OCI-LY1 (cell line): Measurements from ENCODE around the gene BMPR1B.

Source experiments
- H2AFZ ChIP-seq: fragments of 200-600 bp; sonication (generic), shearing (Covaris generic); 2 replicates; pipeline ENCODE4 v1.6.0; 2014; ENCODE audit warnings: antibody characterized with exemption, mild to moderate bottlenecking, low read length
- H3F3A ChIP-seq: fragments of 200-600 bp; sonication (generic), shearing (Covaris generic); 2 replicates; pipeline ENCODE4 v1.6.0; 2014; ENCODE audit warnings: mild to moderate bottlenecking, antibody characterized with exemption, low read length, moderate library complexity; ENCODE audit not compliant: insufficient read depth
- H3K27ac ChIP-seq: fragments of 200-600 bp; sonication (generic); 2 replicates; pipeline ENCODE4 v1.5.1; 2014; ENCODE audit warnings: low read length, mixed run types, mild to moderate bottlenecking, low read depth; ENCODE audit not compliant: poor library complexity, severe bottlenecking
- H3K27me3 ChIP-seq: fragments of 200-600 bp; sonication (generic); 2 replicates; pipeline ENCODE4 v1.6.0; 2014; ENCODE audit warnings: antibody characterized with exemption, mild to moderate bottlenecking, low read length, moderate library complexity; ENCODE audit not compliant: insufficient read depth
- H3K36me3 ChIP-seq: fragments of 200-600 bp; sonication (generic); 2 replicates; pipeline ENCODE4 v1.6.1; 2014; ENCODE audit warnings: mild to moderate bottlenecking, antibody characterized with exemption, low read length, moderate library complexity, mixed read lengths; ENCODE audit not compliant: insufficient read depth
- H3K4me1 ChIP-seq: fragments of 200-600 bp; sonication (generic); 2 replicates; pipeline ENCODE4 v1.5.1; 2014; ENCODE audit warnings: mild to moderate bottlenecking, low read length, moderate library complexity; ENCODE audit not compliant: insufficient read depth, severe bottlenecking
- H3K4me2 ChIP-seq: fragments of 200-600 bp; sonication (generic), shearing (Covaris generic); 2 replicates; pipeline ENCODE4 v1.6.1; 2014; ENCODE audit warnings: low read length
- H3K4me3 ChIP-seq: fragments of 200-600 bp; sonication (generic); 2 replicates; pipeline ENCODE4 v1.5.1; 2014; ENCODE audit warnings: low read length, low read depth, mild to moderate bottlenecking, mixed read lengths; ENCODE audit not compliant: poor library complexity, severe bottlenecking
- H3K79me2 ChIP-seq: fragments of 200-600 bp; shearing (Covaris generic); 2 replicates; pipeline ENCODE4 v1.6.1; 2016; ENCODE audit warnings: mixed run types, low read length, mixed read lengths; ENCODE audit not compliant: insufficient read depth
- H3K9ac ChIP-seq: fragments of 200-600 bp; sonication (generic), shearing (Covaris generic); 2 replicates; pipeline ENCODE4 v1.6.1; 2014; ENCODE audit warnings: mild to moderate bottlenecking, low read length, mixed read lengths
- H3K9me2 ChIP-seq: fragments of 200-600 bp; sonication (generic), shearing (Covaris generic); 2 replicates; pipeline ENCODE4 v1.6.1; 2014; ENCODE audit warnings: low read depth, mild to moderate bottlenecking, low read length, mixed read lengths
- H3K9me3 ChIP-seq: fragments of 200-600 bp; shearing (Covaris generic); 2 replicates; pipeline ENCODE4 v1.6.1; 2014; ENCODE audit warnings: low read length, mixed read lengths
- H4K20me1 ChIP-seq: fragments of 200-600 bp; sonication (generic), shearing (Covaris generic); 2 replicates; pipeline ENCODE4 v1.6.0; 2016; ENCODE audit warnings: mild to moderate bottlenecking, low read length; ENCODE audit not compliant: insufficient read depth
- CTCF ChIP-seq: fragments of 200-600 bp; sonication (generic), shearing (Covaris generic); IDR thresholded peaks from 2 replicates; pipeline ENCODE4 v1.5.1; 2017; ENCODE audit warnings: mild to moderate bottlenecking, antibody characterized with exemption, low read length, moderate library complexity, mixed read lengths
- EZH2 ChIP-seq: fragments of 200-600 bp; sonication (generic), shearing (Covaris generic); IDR thresholded peaks from 2 replicates; pipeline ENCODE4 v1.8.0; 2017; ENCODE audit warnings: borderline replicate concordance, mixed run types, mild to moderate bottlenecking, antibody characterized with exemption, low read length, moderate library complexity, mixed read lengths

The BMPR1B gene

GRCh38 chr4:95080969-95081368, 323.2 kb downstream of the BMPR1B start:
- Histone ChIP-seq H3K4me2 (no peak overlapping the region), H3K27me3 (no peaks in the 10 kb centered on the region), H3F3A (no peaks in the 10 kb centered on the region), H3K27ac (no peak overlapping the region), H3K79me2 (no peaks in the 10 kb centered on the region), H4K20me1 (no peaks in the 10 kb centered on the region), H3K36me3 (no peaks in the 10 kb centered on the region), H3K9me2 (no peaks in the 10 kb centered on the region), H3K9ac (no peak overlapping the region), H3K9me3 (no peaks in the 10 kb centered on the region), H2AFZ (no peak overlapping the region), H3K4me3 (no peak overlapping the region), H3K4me1 (no peaks in the 10 kb centered on the region)
- TF ChIP-seq CTCF (no peak), EZH2 (no peak)

DNA sequence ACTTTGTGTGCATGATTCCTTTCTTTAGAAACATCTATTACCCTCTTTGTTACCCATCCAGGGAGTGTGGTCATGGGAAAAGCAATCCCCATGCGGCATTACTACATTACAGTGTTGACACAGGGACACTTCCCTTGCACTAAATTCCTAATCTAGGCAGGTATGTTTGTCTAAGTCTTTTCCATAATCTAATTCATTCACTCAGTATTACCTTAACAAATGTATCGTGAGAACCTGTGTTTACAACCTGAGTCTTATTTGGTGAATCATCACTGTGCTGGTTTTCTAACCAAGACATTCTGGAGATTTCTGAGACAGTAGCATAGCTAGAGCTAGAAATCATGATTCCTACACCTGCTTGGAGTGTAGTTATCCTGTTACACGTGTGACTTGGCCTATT, 326.8 kb downstream of the BMPR1B start:
- Histone ChIP-seq H2AFZ (no peak overlapping the region), H3K36me3 (no peaks in the 10 kb centered on the region)

GRCh38 chr4:95085124-95085833, 327.5 kb downstream of the BMPR1B start:
- Histone ChIP-seq H2AFZ (no peak overlapping the region), H4K20me1 (no peaks in the 10 kb centered on the region), H3K9me2 (no peaks in the 10 kb centered on the region), H3K79me2 (no peaks in the 10 kb centered on the region), H3K27ac (no peak overlapping the region), H3K9ac (no peak overlapping the region), H3K4me2 (no peak overlapping the region), H3K4me1 (no peaks in the 10 kb centered on the region), H3F3A (no peaks in the 10 kb centered on the region), H3K27me3 (no peaks in the 10 kb centered on the region), H3K4me3 (no peak overlapping the region), H3K9me3 (no peaks in the 10 kb centered on the region), H3K36me3 (no peaks in the 10 kb centered on the region)
- TF ChIP-seq EZH2 (no peak), CTCF (no peak)

More for the DNA sequence above, 326.8 kb downstream of the BMPR1B start:
- no peak overlapping the region for H3K4me3 ChIP-seq
- no peak overlapping the region for H3K27ac ChIP-seq
- H4K20me1 ChIP-seq: no peaks in the 10 kb centered on the region
- no peak overlapping the region for H3K9ac ChIP-seq
- TF ChIP-seq EZH2 (no peak), CTCF (no peak)
- H3K9me2 ChIP-seq: no peaks in the 10 kb centered on the region
- H3F3A ChIP-seq: no peaks in the 10 kb centered on the region
- H3K4me1 ChIP-seq: no peaks in the 10 kb centered on the region
- H3K79me2 ChIP-seq: no peaks in the 10 kb centered on the region
- H3K9me3 ChIP-seq: no peaks in the 10 kb centered on the region
- no peaks in the 10 kb centered on the region for H3K27me3 ChIP-seq
- no peak overlapping the region for H3K4me2 ChIP-seq
